B cell (primary cell): Measurements from ENCODE around the gene SUPT5H. TPM values are rescaled to one million over a fixed set of nuclear protein-coding genes. Genes with fewer than 3 reads are reported as not detected.

ENCODE experiments used
- ATAC-seq: fragments of 200-7000 bp; cut with Tn5 transposase; one replicate; pipeline ENCODE4 v1.10.0; 2021; ENCODE audit warnings: low read depth, mild to moderate bottlenecking, moderate number of reproducible peaks, moderate library complexity
- CTCF ChIA-PET: fragments of 350-600 bp; sonication (Branson Sonifier 250); formaldehyde crosslinking; loops from one replicate; lab custom pipeline; 2021; ENCODE audit warnings: antibody characterized with exemption, inconsistent platforms; lab: Charles Lee
- POLR2A ChIA-PET: fragments of 350-600 bp; sonication (Branson Sonifier 250); formaldehyde crosslinking; loops from one replicate; lab custom pipeline; 2021; ENCODE audit warnings: antibody characterized with exemption; lab: Charles Lee
- DNase-seq: peaks from one replicate; pipeline ENCODE4 v3.0.0; 2013
- H2AFZ ChIP-seq: 2 replicates; pipeline ENCODE4 v1.6.1; 2012; ENCODE audit warnings: mild to moderate bottlenecking, low read depth, low read length; ENCODE audit not compliant: insufficient read depth, poor library complexity, severe bottlenecking
- H3K27ac ChIP-seq, 2 donors: 1 replicate in 1 of 2; 2 replicates in 1 of 2; pipeline ENCODE4 v1.5.1; 2012 to 2013; ENCODE audit warnings: low read length in 2 of 2, mild to moderate bottlenecking in 2 of 2, moderate library complexity in 1 of 2
- H3K27me3 ChIP-seq, 4 experiments: fragments of 200-600 bp in 1 of 4; sonication (generic) in 1 of 4; replicated peaks in 1 of 4; 1 replicate in 2 of 4; 2 replicates in 2 of 4; pipeline versions ENCODE4 v1.6.1 to v1.7.0; 2013 to 2016; ENCODE audit warnings: low read length in 3 of 4, mild to moderate bottlenecking in 2 of 4, mixed read lengths in 1 of 4, moderate library complexity in 1 of 4; ENCODE audit not compliant: insufficient read depth in 4 of 4, control insufficient read depth in 3 of 4; ENCODE audit errors: control extremely low read depth in 1 of 4
- H3K36me3 ChIP-seq, 2 experiments: replicated peaks in 1 of 2; 1 replicate in 1 of 2; 2 replicates in 1 of 2; pipeline versions ENCODE4 v1.6.1 to v1.7.1; 2013; ENCODE audit warnings: low read length in 1 of 2; ENCODE audit not compliant: insufficient read depth in 2 of 2, control insufficient read depth in 1 of 2; ENCODE audit errors: control extremely low read depth in 1 of 2, extremely low read depth in 1 of 2
- H3K4me1 ChIP-seq, 2 donors: fragments of 200-600 bp in 1 of 2; sonication (generic) in 1 of 2; 1 replicate in 1 of 2; 2 replicates in 1 of 2; pipeline versions ENCODE4 v1.5.1 to v1.6.1; 2013 to 2017; ENCODE audit warnings: low read length in 2 of 2; ENCODE audit not compliant: control insufficient read depth in 2 of 2, insufficient read depth in 2 of 2
- H3K4me2 ChIP-seq: replicated peaks from 2 replicates; pipeline ENCODE3; 2012; ENCODE audit warnings: mild to moderate bottlenecking, low read depth, low read length; ENCODE audit not compliant: poor library complexity, severe bottlenecking
- H3K4me3 ChIP-seq, 5 experiments: fragments of 200-600 bp in 1 of 5; sonication (generic) in 1 of 5; 1 replicate in 3 of 5; 2 replicates in 2 of 5; pipeline versions ENCODE4 v1.5.1 to v1.7.0; 2011 to 2016; ENCODE audit warnings: low read length in 4 of 5, mild to moderate bottlenecking in 4 of 5, low read depth in 2 of 5, control low read depth in 1 of 5, moderate library complexity in 1 of 5; ENCODE audit not compliant: insufficient read depth in 1 of 5; ENCODE audit errors: control extremely low read depth in 1 of 5, extremely low read depth in 1 of 5
- H3K79me2 ChIP-seq: fragments of 200-600 bp; sonication (generic); one replicate; pipeline ENCODE4 v1.6.0; 2016; ENCODE audit warnings: low read length; ENCODE audit not compliant: control insufficient read depth, insufficient read depth
- H3K9ac ChIP-seq: fragments of 200-600 bp; sonication (generic); 2 replicates; pipeline ENCODE4 v1.6.1; 2017; ENCODE audit warnings: mild to moderate bottlenecking, low read length, moderate library complexity
- H3K9me3 ChIP-seq, 3 donors: one replicate each; pipeline versions ENCODE4 v1.6.1 to v1.7.1; 2013; ENCODE audit warnings: low read length in 2 of 3; ENCODE audit not compliant: control insufficient read depth in 2 of 3, insufficient read depth in 1 of 3; ENCODE audit errors: control extremely low read depth in 1 of 3
- H4K20me1 ChIP-seq: 2 replicates; pipeline ENCODE4 v1.6.0; 2012; ENCODE audit warnings: mild to moderate bottlenecking, low read length; ENCODE audit not compliant: insufficient read depth, control insufficient read depth, poor library complexity, severe bottlenecking
- H3K27ac Mint-ChIP-seq: one replicate; pipeline ENCODE4 v1.8.0; 2021; ENCODE audit warnings: mixed read lengths
- H3K27me3 Mint-ChIP-seq: one replicate; pipeline ENCODE4 v1.8.0; 2021; ENCODE audit warnings: mixed read lengths
- H3K4me1 Mint-ChIP-seq: one replicate; pipeline ENCODE4 v1.8.0; 2021; ENCODE audit warnings: mixed read lengths
- H3K4me3 Mint-ChIP-seq: one replicate; pipeline ENCODE4 v1.8.0; 2021; ENCODE audit warnings: mixed read lengths
- H3K9me3 Mint-ChIP-seq: one replicate; pipeline ENCODE4 v1.8.0; 2022; ENCODE audit warnings: mixed read lengths; ENCODE audit not compliant: insufficient read depth
- CTCF ChIP-seq: fragments of 200-600 bp; IDR thresholded peaks from one replicate; pipeline ENCODE4 v1.8.0; 2022; ENCODE audit warnings: antibody characterized with exemption, mild to moderate bottlenecking
- EZH2 ChIP-seq: IDR thresholded peaks from 2 replicates; pipeline ENCODE4 v1.6.1; 2012; ENCODE audit warnings: borderline replicate concordance, low read depth, mild to moderate bottlenecking, moderate library complexity, low read length; ENCODE audit not compliant: insufficient read depth, poor library complexity, severe bottlenecking
- WGBS: methylation state at CpG from one replicate; pipeline ENCODE4 v1.1.5; 2013; ENCODE audit warnings: missing lambda C conversion rate; ENCODE audit not compliant: insufficient coverage; 5-methylcytosine and 5-hydroxymethylcytosine counted together
- intact Hi-C: fragments of 100-400 bp; cut with micrococcal nuclease; formaldehyde crosslinking; loops from one replicate; pipeline ENCODE4 v1.10.0; 2022
- polyA plus RNA-seq: library from polyadenylated mRNA; depleted of rRNA; stranded (reverse); fragments of >200 nt; gene quantifications from 2 replicates; pipeline ENCODE4 v1.2.3, GENCODE V29; 2012
- total RNA-seq, 2 donors: library from RNA; stranded (reverse); fragments of 120-200 nt in 1 of 2; gene quantifications; 1 replicate in 1 of 2; 2 replicates in 1 of 2; pipeline versions ENCODE4 v1.2.3 to v1.2.4, GENCODE V29; 2013 to 2022

The SUPT5H gene
- total and polyA plus RNA-seq, 2 donors (not counting 1 experiment from before 2014, with no cell fraction given): 119 to 203 TPM

- intact Hi-C loops: loop anchor here (1.0 kb wide), 5 partner anchors 9 to 311 kb away; partner anchors contain the start of genes EID2B, PAK4, PLEKHG2 and SUPT5H
- Histone ChIP-seq H3K4me2 (peak overlapping the region; percentile 92), H3K9ac (peak overlapping the region; percentile 96), H3K27ac (peak overlapping the region; percentile 70 to 93), H3K4me1 (peaks cover 29% of the 10 kb centered on the region in 2 donors), H3K79me2 (peaks cover 49% of the 10 kb centered on the region), H2AFZ (peak overlapping the region; percentile 86), H3K36me3 (peaks cover 6 to 34% of the 10 kb centered on the region in 2 experiments), H3K4me3 (peak overlapping the region; percentile 61 to 100 (median 84)), H4K20me1 (peaks cover 34% of the 10 kb centered on the region), H3K9me3 (no peaks in the 10 kb centered on the region), H3K27me3 (no peaks in the 10 kb centered on the region)
- Mint-ChIP-seq H3K27me3 (no peaks in the 10 kb centered on the region), H3K4me1 (peaks cover 45% of the 10 kb centered on the region), H3K27ac (peak overlapping the region; percentile 100), H3K9me3 (no peaks in the 10 kb centered on the region), H3K4me3 (peak overlapping the region; percentile 100)
- POLR2A ChIA-PET: interaction anchor here (0.7 to 1.9 kb wide), 18 partner anchors 9 to 100 kb away, joined by 3 to 42 read pairs (median 10); partner anchors contain the start of genes GMFG, MED29, PAF1 and PLEKHG2
- 9% methylated on average over 2 of the region's 2 CpGs for WGBS
- CTCF ChIA-PET: interaction anchor here (0.7 to 1.8 kb wide), 12 partner anchors 9 to 237 kb away, joined by 3 to 28 read pairs (median 5); partner anchors contain the start of genes EID2B, MED29, PAF1 and PLEKHG2
- ATAC-seq: no peak
- TF ChIP-seq CTCF: no peak
- TF ChIP-seq EZH2: no peak
- no peak for DNase-seq
Measured at GRCh38 chr19:39436350-39436716, 9.0 kb upstream of the SUPT5H start.

GRCh38 chr19:39438270-39438934, 7.0 kb upstream of the SUPT5H start:
- intact Hi-C loops: no loop called here
- Histone ChIP-seq H3K27ac (no peak overlapping the region), H3K4me2 (no peak overlapping the region), H3K4me1 (peaks cover 28 to 29% of the 10 kb centered on the region in 2 donors), H3K79me2 (peaks cover 39% of the 10 kb centered on the region), H3K4me3 (no peak overlapping the region), H3K27me3 (no peaks in the 10 kb centered on the region), H3K9me3 (no peaks in the 10 kb centered on the region), H2AFZ (no peak overlapping the region), H3K36me3 (peaks cover 2 to 15% of the 10 kb centered on the region in 2 experiments), H4K20me1 (peaks cover 22% of the 10 kb centered on the region), H3K9ac (no peak overlapping the region)
- peaks cover 41% of the 10 kb centered on the region for H3K4me1 Mint-ChIP-seq
- ChIA-PET CTCF (interaction anchor here (0.9 to 1.6 kb wide), 3 partner anchors 36 to 95 kb away, joined by 3 to 8 read pairs (median 3); partner anchors contain the start of gene EID2B), POLR2A (no interaction called here)
- no peak for TF ChIP-seq CTCF
- TF ChIP-seq EZH2: no peak
- no peaks in the 10 kb centered on the region for H3K27me3 Mint-ChIP-seq
- H3K27ac Mint-ChIP-seq: no peak overlapping the region
- ATAC-seq: no peak
- H3K4me3 Mint-ChIP-seq: no peak overlapping the region
- no peaks in the 10 kb centered on the region for H3K9me3 Mint-ChIP-seq
- no peak for DNase-seq
- WGBS: 95% methylated on average over 3 of the region's 9 CpGs
